Measurements from ENCODE around the gene CLASRP.

- no peak for TF ChIP-seq CTCF (conservative IDR thresholded peaks at IDR 0.05; ENCODE audit: low read length)
- no peak for TF ChIP-seq EZH2phosphoT487 (IDR thresholded peaks at IDR 0.05; ENCODE audit: borderline replicate concordance, low read depth, low read length)
These were observed 7.0 kb downstream of the CLASRP start for GRCh38 chr19:45045671-45046353.
